GM12878 (cell line): ENCODE data around the gene HAUS6. TPM values are rescaled to one million over a fixed set of nuclear protein-coding genes. Genes with fewer than 3 reads are reported as not detected.

ENCODE experiments used
- CBX3 ChIP-seq: fragments of 200-600 bp; sonication (generic); IDR thresholded peaks from 2 replicates; pipeline ENCODE4 v1.6.1; 2016; ENCODE audit warnings: low read depth, borderline replicate concordance
- CUX1 ChIP-seq: IDR thresholded peaks from 2 replicates; pipeline ENCODE4 v1.6.1; 2012; ENCODE audit warnings: improper control_type of control experiment, low read depth, low read length; ENCODE audit not compliant: insufficient replicate concordance
- EGR1 ChIP-seq, 2 experiments: IDR thresholded peaks; 1 replicate in 1 of 2; 2 replicates in 1 of 2; pipeline ENCODE4 v1.6.1; 2011 to 2012; ENCODE audit warnings: low read depth in 2 of 2, low read length in 2 of 2, borderline replicate concordance in 1 of 2, mild to moderate bottlenecking in 1 of 2, moderate library complexity in 1 of 2
- IKZF1 ChIP-seq: fragments of 450-650 bp; conservative IDR thresholded peaks from 2 replicates; pipeline ENCODE4 v1.6.1; 2017; ENCODE audit warnings: antibody characterized with exemption, mild to moderate bottlenecking
- KDM1A ChIP-seq: fragments of 200-600 bp; sonication (generic); IDR thresholded peaks from 2 replicates; pipeline ENCODE4 v1.6.1; 2016; ENCODE audit warnings: borderline replicate concordance
- NFYA ChIP-seq: IDR thresholded peaks from 2 replicates; pipeline ENCODE4 v1.6.1; 2011; ENCODE audit warnings: low read depth, mild to moderate bottlenecking, low read length, improper control_type of control experiment, borderline replicate concordance
- NKRF ChIP-seq: fragments of 450-650 bp; conservative IDR thresholded peaks from 2 replicates; pipeline ENCODE4 v1.6.1; 2017; ENCODE audit warnings: mild to moderate bottlenecking, moderate library complexity
- NRF1 ChIP-seq: conservative IDR thresholded peaks from 2 replicates; pipeline ENCODE4 v1.6.1; 2011; ENCODE audit warnings: mild to moderate bottlenecking, low read depth, low read length, improper control_type of control experiment
- POU2F2 ChIP-seq: IDR thresholded peaks from 3 replicates; pipeline ENCODE4 v1.6.1; 2011; ENCODE audit warnings: low read depth, mild to moderate bottlenecking, low read length, borderline replicate concordance
- RBBP5 ChIP-seq: fragments of 200-600 bp; sonication (generic); conservative IDR thresholded peaks from 2 replicates; pipeline ENCODE4 v1.6.1; 2016
- REST ChIP-seq: IDR thresholded peaks from 2 replicates; pipeline ENCODE4 v1.6.1; 2012; ENCODE audit warnings: mild to moderate bottlenecking, low read depth, low read length
- RUNX3 ChIP-seq: IDR thresholded peaks from 2 replicates; pipeline ENCODE4 v1.6.1; 2012; ENCODE audit warnings: low read length, inconsistent platforms
- STAT3 ChIP-seq: IDR thresholded peaks from 2 replicates; pipeline ENCODE4 v1.6.1; 2011; ENCODE audit warnings: low read depth, low read length, improper control_type of control experiment
- SUPT20H ChIP-seq: IDR thresholded peaks from 2 replicates; pipeline ENCODE4 v1.6.1; 2011; ENCODE audit warnings: low read depth, mild to moderate bottlenecking, low read length, moderate library complexity, borderline replicate concordance; ENCODE audit not compliant: control insufficient read depth
- TARDBP ChIP-seq: IDR thresholded peaks from 2 replicates; pipeline ENCODE4 v1.6.1; 2016; ENCODE audit warnings: borderline replicate concordance
- USF1 ChIP-seq: IDR thresholded peaks from 2 replicates; pipeline ENCODE4 v1.6.1; 2011; ENCODE audit warnings: borderline replicate concordance, low read depth, mild to moderate bottlenecking, moderate library complexity, mixed read lengths, low read length; ENCODE audit not compliant: insufficient read depth; ENCODE audit errors: extremely low read length
- ZNF622 ChIP-seq: fragments of 450-650 bp; IDR thresholded peaks from 2 replicates; pipeline ENCODE4 v1.6.1; 2017; ENCODE audit warnings: mild to moderate bottlenecking, inconsistent platforms
- polyA plus RNA-seq, 11 experiments: library from polyadenylated mRNA; depleted of rRNA in 4 of 11; unstranded in 6 of 11; stranded (reverse) in 5 of 11; fragments of >200 nt; fragmentation: Nextera tagmentation in 4 of 11; fragmentation: Illumina TruSeq in 1 of 11; extraction: Ambion mirVana in 4 of 11; extraction: Trizol in 1 of 11; gene quantifications; 1 replicate in 1 of 11; 2 replicates in 10 of 11; pipeline versions ENCODE4 v1.2.1 to v1.2.3, GENCODE V29; 2011 to 2016; ENCODE audit warnings: inconsistent platforms in 2 of 11, missing spikeins in 2 of 11, low read depth in 1 of 11
- total RNA-seq, 4 experiments: library from RNA; depleted of rRNA in 3 of 4; stranded (reverse); fragments of >200 nt in 3 of 4; fragmentation: Illumina TruSeq in 1 of 4; extraction: Trizol in 1 of 4; gene quantifications; 2 replicates each; pipeline versions ENCODE4 v1.2.1 to v1.2.3, GENCODE V29; 2013 to 2021

HAUS6 gene
- total and polyA plus RNA-seq, 10 of the 15 experiments (the other 5 are each of a cell fraction or from before 2014, with no cell fraction given): 7.1 to 26.8 (median 16.0) TPM

- TF ChIP-seq SUPT20H: no peak
- TF ChIP-seq NKRF: peak; percentile 94
- no peak for TF ChIP-seq NRF1
- no peak for TF ChIP-seq NFYA
- peak; percentile 96 for TF ChIP-seq RUNX3
- 0 out of 3 replicates have a peak, but pooled peaks of 1 of the 2 experiments have one; percentile 35 for TF ChIP-seq EGR1 (IDR thresholded peaks at IDR 0.05; ENCODE audit: borderline replicate concordance in 1 of 2, low read depth in 2 of 2, low read length in 2 of 2)
- TF ChIP-seq USF1: no peak
- TF ChIP-seq CUX1: no peak
- no peak for TF ChIP-seq CBX3
- no peak for TF ChIP-seq KDM1A
- TF ChIP-seq IKZF1: peak; percentile 78
- no peak for TF ChIP-seq RBBP5
- TF ChIP-seq STAT3: no peak
- no peak for TF ChIP-seq REST
- TF ChIP-seq TARDBP: no peak
- TF ChIP-seq ZNF622: no peak
- peak; percentile 93 for TF ChIP-seq POU2F2
These were observed 53.5 kb downstream of the HAUS6 start, which contains the start of gene RRAGA (continued) for GRCh38 chr9:19048966-19049916.
